ENCODE data around the gene KCNJ12.

KCNJ12 gene

GRCh38 chr17:21368545-21369246 is 7.5 kb upstream of the KCNJ12 start:
- DNase-seq = no peak

GRCh38 chr17:21369395-21369794 is 6.8 kb upstream of the KCNJ12 start:
- no peak for DNase-seq

GRCh38 chr17:21370430-21370829 is 5.7 kb upstream of the KCNJ12 start:
- DNase-seq = no peak

GRCh38 chr17:21371511-21372081 is 4.6 kb upstream of the KCNJ12 start:
- DNase-seq = no peak

- no peak for DNase-seq
Observed at GRCh38 chr17:21372256-21372954, 3.8 kb upstream of the KCNJ12 start.

GRCh38 chr17:21373036-21373435 is 3.1 kb upstream of the KCNJ12 start:
- DNase-seq = no peak

GRCh38 chr17:21373696-21374440 is 2.3 kb upstream of the KCNJ12 start:
- no peak for DNase-seq

GRCh38 chr17:21374441-21375161 is 1.6 kb upstream of the KCNJ12 start:
- no peak for DNase-seq

GRCh38 chr17:21375162-21375560 is 996 bp upstream of the KCNJ12 start:
- no peak for DNase-seq

- DNase-seq = no peak
Observed at GRCh38 chr17:21375757-21376080, 438 bp upstream of the KCNJ12 start.

- DNase-seq = no peak
Observed at GRCh38 chr17:21376759-21377690, 868 bp downstream of the KCNJ12 start.

- DNase-seq = no peak
Observed at GRCh38 chr17:21377705-21378396, 1.7 kb downstream of the KCNJ12 start.

- DNase-seq = no peak
Observed at GRCh38 chr17:21378553-21378952, 2.4 kb downstream of the KCNJ12 start.

GRCh38 chr17:21379080-21379711 is 3.0 kb downstream of the KCNJ12 start:
- no peak for DNase-seq

- DNase-seq = no peak
Observed at GRCh38 chr17:21380659-21381058, 4.5 kb downstream of the KCNJ12 start.

GRCh38 chr17:21381076-21381706 is 5.0 kb downstream of the KCNJ12 start:
- no peak for DNase-seq

GRCh38 chr17:21382560-21383495 is 6.7 kb downstream of the KCNJ12 start:
- DNase-seq = no peak

GRCh38 chr17:21385281-21385845 is 9.2 kb downstream of the KCNJ12 start:
- no peak for DNase-seq

- DNase-seq = no peak
Observed at GRCh38 chr17:21387616-21388015, 11.5 kb downstream of the KCNJ12 start.
